GM19023 (cell line): ENCODE results near the gene MVB12B.

Source experiments
- ATAC-seq: cut with Tn5 transposase; IDR thresholded peaks from one replicate; pipeline ENCODE4 v1.9.1; 2021; ENCODE audit warnings: mild to moderate bottlenecking, moderate library complexity; ENCODE audit not compliant: unreplicated experiment

Gene MVB12B

DNA sequence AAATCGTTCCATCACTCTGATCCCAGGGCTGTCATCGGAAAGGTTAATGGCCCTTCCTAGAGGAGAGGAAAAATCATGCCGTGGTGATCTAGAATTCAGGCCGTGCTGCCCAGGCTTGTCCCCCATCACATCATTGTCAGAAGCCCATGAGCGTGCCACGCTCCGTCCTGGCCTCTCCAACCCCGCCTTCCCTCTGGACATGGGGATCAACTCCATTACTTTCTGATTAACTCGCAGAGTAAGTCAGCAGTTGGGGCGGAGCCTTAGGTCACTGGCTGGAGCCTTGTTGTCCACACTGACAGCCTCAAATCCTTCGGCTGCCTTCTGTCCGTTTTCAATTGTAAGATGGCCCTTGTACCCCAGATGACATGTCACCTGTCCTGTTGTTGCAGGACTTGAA lies 75.0 kb downstream of the MVB12B start:
- no peak for ATAC-seq

DNA sequence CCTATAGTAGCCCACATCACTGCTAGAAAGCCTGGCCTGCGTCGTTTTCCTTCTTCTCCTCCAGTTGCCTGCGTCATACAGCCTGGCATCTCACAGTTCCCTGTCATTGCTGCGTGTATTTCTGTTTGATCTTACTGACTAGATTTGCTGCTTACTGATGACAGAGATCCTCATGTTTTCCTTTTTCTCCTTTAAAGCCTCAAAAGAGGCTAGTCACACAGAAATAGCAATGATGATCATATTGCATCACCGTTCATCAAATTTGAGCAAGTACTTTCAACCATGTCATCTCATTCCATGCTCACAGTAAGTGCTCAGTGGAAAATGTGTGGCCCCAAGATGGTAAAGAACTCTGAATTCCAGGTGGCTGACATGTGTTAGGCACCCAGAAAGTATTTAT lies 76.8 kb downstream of the MVB12B start:
- no peak for ATAC-seq

DNA sequence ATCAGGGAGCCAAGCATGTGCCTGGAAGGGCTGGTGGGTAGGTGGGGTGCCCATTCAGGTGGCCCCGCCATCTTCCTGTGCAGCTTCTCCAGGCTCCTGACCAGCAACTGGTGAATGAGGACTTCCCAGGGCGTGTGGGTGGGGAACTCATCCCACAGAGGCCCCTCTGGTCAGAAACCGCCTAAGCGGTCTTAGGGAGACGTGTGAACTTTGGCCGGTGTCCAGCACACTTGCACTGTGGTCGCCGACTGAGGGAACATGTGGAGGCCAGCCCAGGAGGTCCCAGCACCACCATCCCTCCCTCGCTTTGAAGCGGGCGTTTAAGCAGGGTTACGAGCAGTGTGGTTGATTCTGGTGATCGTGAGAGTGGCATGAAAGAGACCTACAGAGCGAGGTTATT lies 77.8 kb downstream of the MVB12B start:
- no peak for ATAC-seq

DNA sequence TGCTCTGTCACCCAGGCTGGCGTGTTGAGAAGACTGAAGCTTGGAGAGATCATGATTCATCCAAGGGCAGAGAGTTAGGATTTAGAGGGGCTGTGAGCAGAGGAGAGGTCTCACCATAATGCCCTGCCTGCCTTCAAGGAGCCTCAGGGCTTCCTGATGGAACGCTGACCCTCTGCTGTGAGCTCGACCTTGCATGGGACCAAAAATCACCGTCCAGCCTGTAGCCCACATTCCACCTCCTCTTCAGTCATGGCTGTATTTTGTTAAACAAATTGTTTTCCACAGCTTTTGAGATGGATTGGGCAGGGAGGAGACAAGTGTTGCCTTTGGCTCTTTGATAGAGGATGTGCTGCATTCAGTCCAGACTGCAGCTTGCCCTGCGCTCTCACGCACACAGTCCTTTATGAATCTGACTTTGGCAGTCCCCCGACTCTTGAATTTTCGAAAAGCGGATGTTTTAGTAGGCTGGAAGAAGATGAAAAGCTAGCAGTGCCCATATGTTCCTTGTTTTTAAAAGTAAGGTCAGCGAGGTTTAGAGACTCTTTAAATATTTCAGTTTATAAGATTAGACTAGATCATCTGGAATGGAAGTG lies 79.5 kb downstream of the MVB12B start:
- ATAC-seq = no peak

DNA sequence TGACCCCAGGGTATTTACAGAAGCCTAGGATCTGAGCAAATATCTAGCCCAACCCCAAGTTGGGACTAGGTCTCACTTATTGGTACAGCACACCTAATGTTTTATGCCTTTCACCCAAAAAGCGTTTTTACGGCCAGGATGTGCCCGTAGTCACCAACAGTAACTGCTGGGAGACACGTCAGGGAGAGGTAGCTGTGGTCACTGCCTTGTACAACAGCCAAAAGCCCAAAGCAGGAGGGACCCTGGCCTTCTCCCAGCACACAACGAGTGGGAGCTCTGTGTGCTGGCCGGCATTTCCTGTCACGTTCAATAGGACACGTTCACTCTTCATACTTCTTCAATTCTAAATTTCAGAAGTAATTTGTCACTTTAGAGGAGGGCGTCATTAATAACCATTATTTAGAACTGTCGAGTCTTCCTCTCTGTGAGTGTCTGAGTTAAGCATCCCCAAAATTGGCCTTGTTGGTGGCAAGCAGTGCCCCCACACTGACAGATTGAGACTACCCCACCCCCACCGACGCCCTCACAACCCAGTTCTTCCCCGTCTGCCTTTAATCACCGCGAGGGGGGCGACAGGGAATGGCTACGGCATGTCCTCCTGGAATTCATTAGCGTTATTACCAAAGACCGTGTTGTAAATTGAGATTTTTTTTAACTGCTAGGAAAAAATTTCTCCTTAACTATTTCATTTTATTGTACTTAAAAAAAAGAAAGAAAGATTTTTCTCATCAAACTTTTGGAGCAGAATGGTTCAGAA lies 80.7 kb downstream of the MVB12B start:
- ATAC-seq = no peak

DNA sequence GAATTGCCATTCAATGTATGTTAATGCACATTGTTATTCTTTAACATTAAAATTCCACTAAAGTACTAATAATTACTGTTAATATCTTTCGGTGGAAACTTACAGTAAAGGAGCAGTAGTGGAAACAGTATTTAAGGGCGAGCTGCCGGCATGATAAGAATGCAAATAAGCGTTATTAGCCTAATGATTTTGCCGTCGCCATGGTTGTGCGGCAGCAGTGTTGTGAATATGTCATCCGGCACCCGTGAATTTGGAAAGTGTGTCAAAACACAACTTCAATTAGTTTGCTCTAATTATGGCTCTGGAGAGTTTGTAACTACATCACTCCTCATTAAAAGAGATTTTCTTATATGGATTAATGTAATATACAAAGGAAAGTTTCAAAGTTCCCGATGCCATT lies 81.4 kb downstream of the MVB12B start:
- no peak for ATAC-seq

DNA sequence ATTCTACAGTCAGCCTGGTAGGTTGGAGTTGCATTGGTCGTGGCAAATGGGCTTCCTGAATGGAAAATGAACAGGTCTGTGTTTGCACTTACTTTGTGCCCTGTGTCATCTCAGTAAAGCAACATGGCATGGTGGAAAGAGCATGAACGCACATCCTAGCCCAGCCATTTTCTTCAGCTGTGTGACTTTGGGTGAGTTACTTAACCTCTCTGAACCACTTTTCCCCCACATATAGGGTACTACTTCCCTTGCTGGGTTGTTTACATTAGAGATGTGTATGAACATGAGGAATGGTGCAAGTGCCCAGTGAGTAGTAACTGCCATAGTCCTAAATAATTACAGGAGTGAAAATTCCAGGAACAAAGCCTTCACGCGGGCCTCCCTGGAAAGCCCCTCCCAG lies 83.6 kb downstream of the MVB12B start:
- ATAC-seq = no peak

DNA sequence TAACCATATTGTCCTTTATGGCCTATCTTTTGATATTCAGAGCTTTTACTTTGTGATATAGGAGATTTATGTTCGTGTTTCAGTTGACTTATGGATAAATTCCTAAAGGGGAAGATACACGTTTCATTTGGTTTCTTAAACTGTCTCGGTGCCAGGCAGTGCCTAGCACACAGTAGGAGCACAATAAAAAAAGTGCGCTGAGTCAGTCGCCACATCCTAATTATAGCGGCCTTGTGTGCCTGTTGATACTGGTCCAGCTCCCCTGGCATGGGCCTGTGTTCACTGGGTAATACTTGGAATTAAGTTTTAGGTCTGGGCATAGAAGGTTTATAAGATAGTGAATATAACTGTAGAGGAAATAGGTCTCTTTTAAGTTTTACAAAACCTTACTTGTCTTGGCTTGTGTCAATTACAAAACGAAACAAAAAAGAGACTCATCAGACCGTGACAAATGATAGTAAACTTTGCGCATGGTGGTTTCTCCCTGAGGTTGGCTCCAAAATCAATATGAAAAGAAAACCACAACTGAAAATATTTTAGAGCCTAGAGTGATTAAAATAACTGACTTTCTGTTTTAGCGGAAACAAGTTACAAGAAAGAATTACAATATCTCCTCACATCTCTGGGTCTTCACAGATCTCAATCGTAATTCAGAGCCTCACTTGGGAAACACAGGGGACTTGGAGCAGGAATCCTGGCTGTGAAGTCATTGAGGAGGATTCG lies 84.8 kb downstream of the MVB12B start:
- ATAC-seq = no peak

DNA sequence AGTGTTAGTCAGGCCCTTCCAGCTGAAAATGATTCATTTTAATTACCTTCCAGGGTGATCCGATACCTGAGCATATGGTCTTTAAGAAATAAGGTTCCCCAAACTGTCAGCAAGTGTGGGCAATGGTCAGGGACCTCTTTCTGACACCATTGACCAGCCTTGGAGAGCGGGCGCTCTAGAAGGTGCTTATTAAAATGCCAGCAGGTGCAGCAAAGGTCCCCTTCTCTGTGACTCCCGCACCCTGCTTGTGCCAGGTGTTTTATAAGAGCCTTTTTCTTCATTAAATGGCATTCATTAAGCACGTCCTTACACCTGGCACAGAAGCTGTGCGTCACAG lies 85.3 kb downstream of the MVB12B start:
- no peak for ATAC-seq

DNA sequence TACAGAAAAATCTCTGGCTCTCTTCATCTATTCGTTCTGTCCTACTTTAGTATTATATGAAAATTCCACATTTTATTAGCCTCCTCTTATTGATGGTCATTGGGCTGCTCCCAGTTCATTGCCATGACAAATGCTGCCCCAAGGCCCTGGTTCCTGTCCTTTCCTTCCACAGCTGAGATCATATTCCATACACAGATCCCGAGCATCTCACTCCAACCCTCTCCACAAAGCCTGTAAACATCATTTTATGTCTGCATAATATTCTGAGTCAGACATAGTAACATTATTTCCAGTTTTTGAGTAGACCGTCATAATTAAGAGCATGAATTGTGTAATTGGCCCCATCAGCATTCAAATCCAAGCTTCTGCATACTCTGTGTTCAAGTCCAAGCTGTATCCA lies 86.3 kb downstream of the MVB12B start:
- no peak for ATAC-seq

DNA sequence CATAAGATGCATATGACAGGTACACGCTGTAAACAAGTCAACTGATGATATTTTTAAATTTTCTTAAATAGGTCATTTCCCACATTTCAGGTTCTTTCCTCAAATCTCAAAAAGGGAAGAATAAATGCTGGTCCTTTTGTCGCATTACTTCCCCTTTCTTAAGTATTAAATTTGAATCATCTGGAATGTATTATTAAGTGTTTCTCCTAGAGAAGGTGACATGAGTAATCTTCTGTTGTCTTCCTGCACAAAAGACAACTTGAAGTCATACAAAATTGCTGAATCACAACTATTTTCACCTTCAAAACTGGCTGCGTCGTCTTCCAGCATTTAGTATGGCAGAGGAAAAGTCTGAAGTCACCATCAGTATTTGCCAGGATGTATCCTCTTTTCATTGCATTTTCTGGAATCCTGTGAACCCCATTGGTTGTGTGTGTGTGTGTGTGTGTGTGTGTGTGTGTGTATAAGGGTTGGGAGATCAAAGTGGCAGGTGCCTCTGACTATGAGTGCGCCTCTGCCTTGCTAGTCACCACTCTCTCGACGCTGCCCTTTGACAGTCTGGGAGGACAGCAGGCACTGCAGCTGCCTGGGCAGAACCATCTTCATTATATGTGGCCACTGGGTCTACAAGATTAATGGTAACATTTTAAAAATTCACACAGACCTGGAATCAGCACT lies 86.9 kb downstream of the MVB12B start:
- ATAC-seq = no peak

DNA sequence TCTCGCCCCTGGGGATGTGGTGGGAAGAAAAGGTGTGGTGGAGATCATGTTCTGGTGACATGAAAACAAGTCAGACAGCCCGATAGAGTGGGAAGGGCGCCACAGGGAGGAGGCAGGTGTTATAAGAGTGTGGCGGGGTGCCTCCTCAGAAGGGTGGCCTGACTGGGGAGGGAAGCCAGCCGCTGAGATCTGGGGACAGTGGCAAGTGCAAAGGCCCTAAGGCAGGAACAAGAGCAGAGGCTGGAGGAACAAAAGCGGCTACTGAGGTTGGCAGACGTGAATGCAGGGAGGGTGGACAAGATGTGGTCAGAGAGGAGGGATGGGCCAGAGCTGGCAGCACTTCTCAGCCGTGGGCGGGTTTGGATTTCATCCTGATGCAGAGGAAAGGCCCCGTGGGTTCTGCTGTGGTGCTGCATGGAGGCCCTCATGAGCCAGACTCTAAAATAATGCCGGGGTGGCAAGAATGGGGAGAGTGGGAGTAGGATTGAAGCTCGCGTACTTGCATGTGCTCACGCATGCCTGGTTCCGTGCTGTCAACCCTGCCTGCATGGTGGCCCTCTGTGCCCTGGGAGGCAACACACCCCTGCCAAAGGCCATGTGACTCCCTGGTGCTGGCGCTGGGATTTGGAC lies 89.2 kb downstream of the MVB12B start:
- ATAC-seq = no peak

DNA sequence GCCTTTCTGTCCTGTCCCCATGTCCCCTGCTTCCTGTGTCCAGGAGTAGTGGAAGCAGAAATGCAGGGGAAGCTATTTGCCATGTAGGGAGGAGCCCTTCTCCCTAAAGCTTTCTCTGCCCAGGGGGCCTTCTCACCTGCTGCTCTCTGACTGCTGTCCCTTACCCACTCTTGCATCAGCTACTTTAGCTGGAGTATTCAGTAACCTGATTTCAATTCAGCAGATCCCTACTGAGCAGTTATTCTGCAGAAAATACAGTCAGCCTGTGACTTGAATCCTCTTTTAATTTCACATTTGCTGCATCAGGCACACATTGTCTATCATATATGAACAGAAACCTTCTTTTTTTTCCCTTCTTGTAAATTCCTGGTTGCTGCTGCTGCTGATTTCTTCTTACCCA lies 90.4 kb downstream of the MVB12B start:
- ATAC-seq = no peak

DNA sequence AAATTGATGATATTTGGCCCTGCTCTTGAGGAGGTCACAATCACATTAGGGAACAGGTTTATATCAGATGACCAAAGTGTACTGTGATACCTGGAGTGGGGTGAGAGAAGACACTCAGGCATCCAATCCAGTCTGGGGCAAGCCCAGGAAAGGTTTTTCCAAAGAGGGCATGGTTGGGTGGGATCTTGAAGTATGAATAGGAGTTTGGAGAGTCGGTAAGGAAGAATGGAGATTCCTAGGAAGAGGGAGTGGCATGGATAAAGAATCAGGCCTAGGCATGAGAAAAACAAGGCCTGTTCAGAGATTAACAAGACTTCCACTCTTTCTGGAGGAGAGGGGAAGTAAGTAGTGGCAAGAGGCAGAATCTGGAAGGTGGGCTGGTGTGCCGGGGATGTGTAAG lies 91.1 kb downstream of the MVB12B start:
- no peak for ATAC-seq

DNA sequence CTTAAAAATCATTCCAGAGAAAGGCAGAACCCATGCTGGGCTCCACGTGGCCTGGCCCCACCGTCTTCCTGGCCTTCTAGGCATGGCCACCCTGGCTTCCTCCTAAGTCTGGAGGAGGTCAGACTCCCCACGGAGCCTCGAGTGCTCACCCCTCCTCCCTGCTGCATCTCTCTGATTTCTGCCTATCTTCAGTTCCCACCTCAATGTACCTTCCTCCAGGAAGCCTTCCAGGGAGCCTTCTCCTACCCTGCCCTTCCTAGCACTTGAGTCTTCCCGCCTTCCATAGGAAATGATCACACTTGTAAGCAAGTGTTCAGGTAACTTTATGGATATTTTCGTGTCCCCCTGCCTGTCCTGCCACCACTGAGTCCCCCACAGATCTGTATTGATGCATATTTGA lies 92.0 kb downstream of the MVB12B start:
- no peak for ATAC-seq

DNA sequence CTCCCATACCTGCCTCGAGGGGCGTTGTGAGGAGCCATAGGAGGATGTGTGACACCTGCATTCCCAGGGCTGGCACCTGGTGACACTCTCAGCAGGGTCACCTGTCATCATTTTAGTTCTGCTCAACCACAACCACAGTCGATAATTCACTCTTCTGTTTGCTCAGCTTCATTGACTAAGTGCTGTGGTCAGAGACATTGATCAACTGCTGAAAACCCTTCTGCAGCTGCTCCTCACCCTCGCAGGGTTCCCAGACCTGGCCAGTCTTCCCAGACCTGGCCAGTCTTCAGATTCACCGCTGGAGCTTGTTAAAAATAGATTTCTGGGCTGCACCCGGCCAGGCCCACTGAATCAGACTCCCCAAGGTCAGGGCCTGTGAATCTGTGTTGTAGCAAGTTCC lies 92.8 kb downstream of the MVB12B start:
- no peak for ATAC-seq

DNA sequence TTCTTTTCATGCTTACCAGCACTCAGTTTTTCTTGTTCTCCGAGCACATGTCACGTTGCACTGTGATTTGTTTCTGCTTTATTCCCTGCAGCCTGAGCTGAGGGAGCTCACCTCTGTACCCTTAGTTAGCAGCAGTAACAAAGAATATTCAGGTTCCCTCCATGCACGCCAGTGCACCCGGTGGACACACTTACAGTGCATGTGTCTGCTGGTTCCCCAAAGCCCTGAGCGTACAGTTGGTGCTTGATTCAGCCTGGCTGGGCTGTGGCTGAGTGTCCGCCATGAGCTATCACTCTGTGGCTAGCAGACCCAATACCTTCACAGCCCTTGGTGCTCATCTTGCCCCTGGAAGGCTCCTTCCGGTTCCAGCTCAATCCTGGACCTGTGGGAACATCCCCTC lies 93.5 kb downstream of the MVB12B start:
- no peak for ATAC-seq

DNA sequence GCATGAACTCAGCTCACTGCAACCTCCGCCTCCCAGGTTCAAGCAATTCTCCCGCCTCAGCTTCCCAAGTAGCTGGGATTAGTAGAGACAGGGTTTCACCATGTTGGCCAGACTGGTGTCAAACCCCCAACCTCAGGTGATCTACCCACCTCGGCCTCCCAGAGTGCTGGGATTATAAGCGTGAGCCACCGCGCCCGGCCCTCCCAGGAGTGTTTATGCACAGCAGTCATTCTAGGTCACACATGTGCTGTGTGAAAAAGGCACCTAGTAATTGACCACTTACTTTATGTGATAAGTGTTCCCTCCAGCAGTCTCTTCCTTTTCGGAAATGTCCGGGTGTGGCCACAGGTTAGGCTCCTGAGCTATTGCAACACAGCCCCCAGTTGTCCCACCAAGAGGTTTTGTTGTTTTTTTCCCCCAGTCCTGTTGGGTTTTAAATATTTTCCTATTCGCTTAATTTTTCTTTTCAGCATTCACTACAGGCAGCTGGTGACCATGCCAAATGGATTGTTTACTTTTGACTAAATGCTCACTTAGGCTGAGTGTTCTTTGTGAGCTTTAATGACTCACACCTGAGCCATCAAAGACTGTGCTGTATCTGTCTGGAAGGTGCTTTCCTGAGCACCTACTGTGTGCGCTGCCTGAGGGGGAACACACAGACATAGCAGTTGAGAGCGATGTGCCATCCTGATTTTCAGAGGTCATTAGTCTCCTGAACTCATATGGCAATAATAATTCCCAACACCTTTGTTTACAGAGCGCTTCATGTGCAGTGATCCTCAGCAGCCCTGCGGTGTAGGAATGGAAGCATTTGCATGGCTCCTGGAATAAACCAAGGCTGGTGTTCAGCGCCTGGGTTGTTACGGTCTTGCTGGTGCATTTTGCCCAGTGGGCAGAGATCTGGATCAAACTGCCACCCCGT lies 94.3 kb downstream of the MVB12B start:
- no peak for ATAC-seq

DNA sequence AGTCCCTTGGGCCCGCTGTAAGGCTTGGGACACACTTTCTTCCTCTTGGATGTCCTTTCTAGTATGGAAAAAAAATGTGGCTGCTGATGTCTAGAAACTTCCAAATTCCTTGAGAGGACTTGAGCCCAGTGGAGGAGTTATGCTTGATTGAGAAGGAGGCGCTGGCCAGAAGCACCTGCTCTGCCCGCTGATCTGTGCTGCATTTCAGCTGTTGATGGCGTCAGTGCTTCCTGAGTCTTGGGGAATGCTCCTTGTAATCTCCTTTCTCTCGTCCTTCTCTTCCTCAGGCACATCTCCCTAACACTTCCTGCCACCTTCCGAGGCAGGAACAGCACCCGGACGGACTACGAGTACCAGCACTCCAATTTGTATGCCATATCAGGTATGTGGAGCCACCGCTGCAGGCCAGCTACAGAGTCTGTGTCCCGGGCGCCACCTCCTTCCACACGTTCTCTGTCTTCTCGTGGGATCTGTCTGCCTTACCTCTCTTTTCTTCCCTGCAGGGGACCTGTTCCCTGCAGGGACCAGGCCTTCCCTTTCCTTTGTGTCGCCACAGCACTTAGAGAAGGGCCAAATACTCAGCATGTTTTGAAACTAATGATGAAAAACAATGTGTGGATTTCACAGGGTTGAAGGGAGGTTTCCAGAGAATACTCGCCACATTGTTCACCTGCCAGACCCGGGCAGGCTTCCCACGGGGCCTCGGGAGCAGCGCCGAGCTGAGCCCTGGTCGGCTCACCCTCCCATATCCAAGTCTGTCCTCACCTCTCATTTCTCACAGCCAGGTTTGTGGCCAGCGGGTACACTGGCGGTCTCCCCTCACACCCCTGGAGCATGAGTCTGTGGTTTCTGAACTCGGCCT lies 95.2 kb downstream of the MVB12B start:
- no peak for ATAC-seq
